T-cell (primary cell): ENCODE data around the gene LZTR1. TPM values are rescaled to one million over a fixed set of nuclear protein-coding genes. Genes with fewer than 3 reads are reported as not detected.

Experiments
- ATAC-seq, 4 experiments: fragments of 200-7000 bp in 3 of 4; fragments of 150-1000 bp in 1 of 4; cut with Tn5 transposase; replicated peaks in 1 of 4; 1 replicate in 3 of 4; 2 replicates in 1 of 4; pipeline ENCODE4 v1.10.0; 2021; ENCODE audit warnings: moderate library complexity in 3 of 4, mild to moderate bottlenecking in 2 of 4, moderate number of reproducible peaks in 1 of 4
- CTCF ChIA-PET, 2 donors: fragments of 300-600 bp; sonication (Branson Sonifier 250); formaldehyde crosslinking; loops; one replicate each; lab custom pipeline; 2022; ENCODE audit warnings: antibody characterized with exemption in 2 of 2; lab: Charles Lee
- POLR2A ChIA-PET, 2 donors: fragments of 300-600 bp; sonication (Branson Sonifier 250); formaldehyde crosslinking; loops; one replicate each; lab custom pipeline; 2022; ENCODE audit warnings: antibody characterized with exemption in 2 of 2; lab: Charles Lee
- DNase-seq, 35 experiments: peaks; one replicate each; pipeline versions ENCODE4 v3.0.0 to v3.0.0-alpha.2; 2013 to 2023
- H3K27ac ChIP-seq: one replicate; pipeline ENCODE4 v1.5.1; 2013; ENCODE audit warnings: low read length
- H3K27me3 ChIP-seq, 2 experiments: replicated peaks in 1 of 2; 1 replicate in 1 of 2; 2 replicates in 1 of 2; pipeline versions ENCODE4 v1.6.1 to v1.7.0; 2013; ENCODE audit warnings: low read length in 1 of 2, mixed read lengths in 1 of 2; ENCODE audit not compliant: control insufficient read depth in 2 of 2, insufficient read depth in 2 of 2; ENCODE audit errors: extremely low read depth in 1 of 2
- H3K36me3 ChIP-seq, 2 donors: 1 replicate in 1 of 2; 2 replicates in 1 of 2; pipeline versions ENCODE4 v1.6.1 to v1.7.0; 2013; ENCODE audit warnings: low read length in 1 of 2; ENCODE audit not compliant: control insufficient read depth in 2 of 2, insufficient read depth in 1 of 2; ENCODE audit errors: extremely low read depth in 1 of 2
- H3K4me1 ChIP-seq, 2 experiments: 1 replicate in 1 of 2; 2 replicates in 1 of 2; pipeline versions ENCODE4 v1.6.1 to v1.7.0; 2013; ENCODE audit warnings: low read length in 2 of 2, mixed read lengths in 1 of 2; ENCODE audit not compliant: insufficient read depth in 2 of 2, control insufficient read depth in 1 of 2; ENCODE audit errors: extremely low read depth in 1 of 2
- H3K4me3 ChIP-seq, 2 donors: 1 replicate in 1 of 2; 2 replicates in 1 of 2; pipeline versions ENCODE4 v1.5.1 to v1.7.0; 2013; ENCODE audit warnings: mild to moderate bottlenecking in 2 of 2, low read length in 1 of 2, moderate library complexity in 1 of 2; ENCODE audit not compliant: control insufficient read depth in 1 of 2; ENCODE audit errors: extremely low read depth in 1 of 2
- H3K9me3 ChIP-seq: 2 replicates; pipeline ENCODE4 v1.7.0; 2013
- H3K27ac Mint-ChIP-seq, 2 donors: one replicate each; pipeline ENCODE4 v1.8.0; 2020 to 2021; ENCODE audit warnings: mild to moderate bottlenecking in 2 of 2, mixed read lengths in 2 of 2
- H3K27me3 Mint-ChIP-seq, 2 donors: one replicate each; pipeline ENCODE4 v1.8.0; 2021 to 2022; ENCODE audit warnings: mixed read lengths in 2 of 2
- H3K36me3 Mint-ChIP-seq: one replicate; pipeline ENCODE4 v1.8.0; 2021; ENCODE audit warnings: mixed read lengths
- H3K4me1 Mint-ChIP-seq, 3 donors: one replicate each; pipeline ENCODE4 v1.8.0; 2020 to 2022; ENCODE audit warnings: mixed read lengths in 3 of 3, mild to moderate bottlenecking in 1 of 3
- H3K4me3 Mint-ChIP-seq, 3 donors: one replicate each; pipeline ENCODE4 v1.8.0; 2020 to 2022; ENCODE audit warnings: mild to moderate bottlenecking in 3 of 3, mixed read lengths in 3 of 3, moderate library complexity in 3 of 3
- H3K9me3 Mint-ChIP-seq, 3 donors: one replicate each; pipeline ENCODE4 v1.8.0; 2020 to 2022; ENCODE audit warnings: mixed read lengths in 3 of 3
- WGBS: methylation state at CpG from one replicate; pipeline ENCODE4 v1.1.5; 2013; ENCODE audit warnings: missing lambda C conversion rate; ENCODE audit not compliant: insufficient coverage; 5-methylcytosine and 5-hydroxymethylcytosine counted together
- total RNA-seq, 35 experiments: library from RNA in 6 of 35; stranded (reverse) in 6 of 35; fragments of 120-200 nt in 1 of 35; gene quantifications; one replicate each; pipeline versions ENCODE4 v1.2.1 to v1.2.4 and lab custom pipeline; 2013 to 2026

LZTR1 gene
- total RNA-seq, 5 donors from 2014 or later (not counting 1 experiment from before 2014, with no cell fraction given): 57.1 to 118 (median 105) TPM

- peaks cover 6 to 13% of the 10 kb centered on the region in 2 experiments for H3K4me1 ChIP-seq
- no peak overlapping the region for H3K4me3 Mint-ChIP-seq
- H3K27me3 ChIP-seq: no peaks in the 10 kb centered on the region
- H3K36me3 Mint-ChIP-seq: no peaks in the 10 kb centered on the region
- no peaks in the 10 kb centered on the region for H3K9me3 Mint-ChIP-seq
- POLR2A ChIA-PET: no interaction called here
- no peak overlapping the region for H3K27ac ChIP-seq
- ATAC-seq: no peak
- H3K4me1 Mint-ChIP-seq: peaks cover 12 to 15% (median 14%) of the 10 kb centered on the region in 3 donors
- H3K27me3 Mint-ChIP-seq: no peaks in the 10 kb centered on the region
- H3K9me3 ChIP-seq: no peaks in the 10 kb centered on the region
- H3K27ac Mint-ChIP-seq: no peak overlapping the region
- H3K4me3 ChIP-seq: no peak overlapping the region
- 71% methylated on average over 10 of the region's 10 CpGs for WGBS
- DNase-seq: peak in 6 of 35 experiments; percentile 16 to 55 (median 24)
- no peaks in the 10 kb centered on the region for H3K36me3 ChIP-seq
- CTCF ChIA-PET: interaction anchor here in 1 of 2 donors (0.5 kb wide), 1 partner anchor 70 kb away, joined by 4 read pairs; no protein-coding TSS in a partner anchor
Observed at GRCh38 chr22:21009638-21010425, 27.7 kb downstream of the LZTR1 start.

GRCh38 chr22:21010426-21011113, 28.5 kb downstream of the LZTR1 start:
- Histone ChIP-seq H3K9me3 (no peaks in the 10 kb centered on the region), H3K4me3 (no peak overlapping the region), H3K36me3 (no peaks in the 10 kb centered on the region), H3K27me3 (no peaks in the 10 kb centered on the region), H3K4me1 (peaks cover 8 to 21% of the 10 kb centered on the region in 2 experiments), H3K27ac (no peak overlapping the region)
- Mint-ChIP-seq H3K27ac (no peak overlapping the region), H3K36me3 (no peaks in the 10 kb centered on the region), H3K27me3 (no peaks in the 10 kb centered on the region), H3K4me1 (peaks cover 16 to 22% (median 22%) of the 10 kb centered on the region in 3 donors), H3K4me3 (no peak overlapping the region), H3K9me3 (no peaks in the 10 kb centered on the region)
- ChIA-PET CTCF (no interaction called here), POLR2A (no interaction called here)
- ATAC-seq (no peak), DNase-seq (no peak)
- 84% methylated on average over 3 of the region's 3 CpGs for WGBS

- peak overlapping the region; percentile 79 for H3K27ac ChIP-seq
- Mint-ChIP-seq H3K9me3 (no peaks in the 10 kb centered on the region), H3K27me3 (no peaks in the 10 kb centered on the region), H3K4me3 (peak overlapping the region; percentile 68 to 87 (median 69)), H3K36me3 (no peaks in the 10 kb centered on the region), H3K4me1 (peaks cover 16 to 34% (median 26%) of the 10 kb centered on the region in 3 donors), H3K27ac (peak overlapping the region; percentile 67 to 68)
- ChIA-PET POLR2A (interaction anchor here in 1 of 2 donors (0.7 kb wide), 1 partner anchor 707 kb away, joined by 15 read pairs; no protein-coding TSS in a partner anchor), CTCF (interaction anchor here in 1 of 2 donors (0.9 kb wide), 1 partner anchor 10 kb away, joined by 3 read pairs; the partner anchor contains the start of gene THAP7)
- no peak overlapping the region for H3K4me3 ChIP-seq
- WGBS: 94% methylated on average over 12 of the region's 14 CpGs
- ATAC-seq (no peak), DNase-seq (no peak)
- H3K27me3 ChIP-seq: peaks cover 0 to 4% of the 10 kb centered on the region in 2 experiments
- no peaks in the 10 kb centered on the region for H3K36me3 ChIP-seq
- H3K4me1 ChIP-seq: peaks cover 8 to 25% of the 10 kb centered on the region in 2 experiments
- H3K9me3 ChIP-seq: no peaks in the 10 kb centered on the region
Observed at GRCh38 chr22:21012446-21013407, 30.6 kb downstream of the LZTR1 start.

- Mint-ChIP-seq H3K27me3 (no peaks in the 10 kb centered on the region), H3K4me3 (peak overlapping the region; percentile 81 to 87 (median 81)), H3K36me3 (no peaks in the 10 kb centered on the region), H3K9me3 (no peaks in the 10 kb centered on the region), H3K4me1 (peaks cover 16 to 34% (median 26%) of the 10 kb centered on the region in 3 donors), H3K27ac (peak overlapping the region; percentile 82 to 93)
- Histone ChIP-seq H3K27me3 (peaks cover 0 to 4% of the 10 kb centered on the region in 2 experiments), H3K4me1 (peaks cover 8 to 25% of the 10 kb centered on the region in 2 experiments), H3K4me3 (peak overlapping the region; percentile 51 to 75), H3K36me3 (no peaks in the 10 kb centered on the region), H3K9me3 (no peaks in the 10 kb centered on the region), H3K27ac (peak overlapping the region; percentile 79)
- WGBS: 20% methylated on average over 6 of the region's 24 CpGs
- ChIA-PET CTCF (interaction anchor here in 1 of 2 donors (0.9 kb wide), 1 partner anchor 11 kb away, joined by 3 read pairs; the partner anchor contains the start of gene THAP7), POLR2A (no interaction called here)
- ATAC-seq: peak in 2 of 4 experiments; percentile 6 to 10
- DNase-seq: peak in 1 of 35 experiments; percentile 34
Observed at GRCh38 chr22:21013657-21014201, 31.6 kb downstream of the LZTR1 start.

GRCh38 chr22:21014202-21014725, 32.2 kb downstream of the LZTR1 start:
- Mint-ChIP-seq H3K36me3 (no peaks in the 10 kb centered on the region), H3K4me3 (peak overlapping the region; percentile 81 to 87 (median 81)), H3K27me3 (no peaks in the 10 kb centered on the region), H3K4me1 (peaks cover 16 to 34% (median 26%) of the 10 kb centered on the region in 3 donors), H3K27ac (peak overlapping the region; percentile 82 to 93), H3K9me3 (no peaks in the 10 kb centered on the region)
- Histone ChIP-seq H3K27me3 (peaks cover 0 to 4% of the 10 kb centered on the region in 2 experiments), H3K4me3 (peak overlapping the region; percentile 51 to 75), H3K27ac (peak overlapping the region; percentile 79), H3K9me3 (no peaks in the 10 kb centered on the region), H3K4me1 (peaks cover 8 to 25% of the 10 kb centered on the region in 2 experiments), H3K36me3 (no peaks in the 10 kb centered on the region)
- DNase-seq (peak; percentile 59 to 91 (median 75)), ATAC-seq (peak; percentile 84 to 93 (median 92))
- WGBS: under 1% methylated on average over 40 of the region's 40 CpGs
- ChIA-PET POLR2A (interaction anchor here in 1 of 2 donors (0.6 kb wide), 1 partner anchor 703 kb away, joined by 3 read pairs; no protein-coding TSS in a partner anchor), CTCF (no interaction called here)
